Body of pancreas (tissue), 4 donors: ENCODE data around the gene WLS. TPM values are rescaled to one million over a fixed set of nuclear protein-coding genes. Genes with fewer than 3 reads are reported as not detected.

Experiments used
- ATAC-seq: fragments of 150-250 bp; one replicate; pipeline ENCODE4 v1.9.1; 2016
- DNase-seq, 4 donors: peaks; one replicate each; pipeline ENCODE4 v3.0.0-alpha.2; 2019
- H3K27ac ChIP-seq, 4 donors: fragments of 200-600 bp; sonication (generic); 1 replicate in 3 of 4; 2 replicates in 1 of 4; pipeline versions ENCODE4 v1.5.1 to v1.6.1; 2016 to 2019; ENCODE audit warnings: mild to moderate bottlenecking in 1 of 4, mixed read lengths in 1 of 4, moderate library complexity in 1 of 4
- H3K27me3 ChIP-seq, 2 donors: fragments of 200-600 bp; sonication (generic); one replicate each; pipeline ENCODE4 v1.6.0; 2016; ENCODE audit warnings: mild to moderate bottlenecking in 1 of 2
- H3K36me3 ChIP-seq, 2 donors: fragments of 200-600 bp; sonication (generic); replicated peaks in 1 of 2; 2 replicates each; pipeline ENCODE4 v1.5.1; 2016; ENCODE audit warnings: low read depth in 2 of 2; ENCODE audit not compliant: insufficient read depth in 1 of 2
- H3K4me1 ChIP-seq: fragments of 200-600 bp; sonication (generic); one replicate; pipeline ENCODE4 v1.6.0; 2016
- H3K4me3 ChIP-seq, 2 donors: fragments of 200-600 bp; sonication (generic); 1 replicate in 1 of 2; 2 replicates in 1 of 2; pipeline ENCODE4 v1.5.1; 2016 to 2019
- H3K9me3 ChIP-seq, 3 donors: fragments of 200-600 bp; sonication (generic); 1 replicate in 2 of 3; 2 replicates in 1 of 3; pipeline ENCODE4 v1.5.1; 2016
- CTCF ChIP-seq, 7 experiments: fragments of 450-650 bp in 4 of 7; fragments of 200-600 bp in 3 of 7; sonication (generic) in 3 of 7; IDR thresholded peaks; one replicate each; pipeline ENCODE4 v1.5.1; 2016 to 2019; ENCODE audit warnings: antibody characterized with exemption in 7 of 7
- POLR2A ChIP-seq, 3 donors: fragments of 450-650 bp; IDR thresholded peaks; one replicate each; pipeline ENCODE4 v1.6.1; 2016; ENCODE audit warnings: antibody characterized with exemption in 3 of 3, mild to moderate bottlenecking in 2 of 3
- WGBS, 2 donors: methylation state at CpG; one replicate each; pipeline ENCODE4 v1.1.5; 2017; 5-methylcytosine and 5-hydroxymethylcytosine counted together
- intact Hi-C: fragments of 100-400 bp; cut with DNase I; formaldehyde crosslinking; loops from one replicate; pipeline ENCODE4 v1.15.1; 2023
- total RNA-seq, 2 donors: library from RNA; depleted of rRNA; stranded (reverse); fragments of >200 nt; gene quantifications; one replicate each; pipeline ENCODE4 v1.1.0, GENCODE V29; 2016

Gene WLS
- total RNA-seq, 2 donors from 2014 or later, result 39.6 to 73.4 TPM

DNA sequence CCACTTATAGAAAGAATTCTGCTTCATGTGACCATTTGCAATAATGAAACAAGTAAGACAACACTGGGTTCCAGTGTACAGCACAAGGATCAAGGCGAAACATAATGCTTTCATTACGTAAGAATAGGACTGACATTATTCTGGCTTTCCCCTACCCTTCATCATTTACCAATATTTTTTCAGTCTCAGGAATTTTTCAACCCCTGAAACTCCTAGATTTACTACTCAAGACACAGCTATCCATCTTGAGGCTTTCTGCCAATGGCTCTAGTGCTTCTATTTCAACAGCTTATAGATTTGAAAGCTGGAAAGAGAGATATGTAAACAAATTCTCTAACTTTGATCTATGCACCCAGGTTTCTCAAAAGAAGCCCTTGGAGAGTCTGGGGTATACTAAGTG, 48.4 kb downstream of the WLS start:
- H3K4me1 ChIP-seq, result no peaks in the 10 kb centered on the region
- no peaks in the 10 kb centered on the region for H3K36me3 ChIP-seq
- DNase-seq (no peak), ATAC-seq (no peak)
- TF ChIP-seq CTCF (IDR thresholded peaks at IDR 0.05), result no peak
- TF ChIP-seq POLR2A (IDR thresholded peaks at IDR 0.05), result no peak
- intact Hi-C loops, result no loop called here
- H3K27ac ChIP-seq, result no peak overlapping the region
- no peaks in the 10 kb centered on the region for H3K27me3 ChIP-seq
- H3K4me3 ChIP-seq, result no peak overlapping the region
- H3K9me3 ChIP-seq, result no peaks in the 10 kb centered on the region
- 91 to 96% methylated on average over 2 of the region's 2 CpGs for WGBS, 2 donors

- ATAC-seq, result no peak
- intact Hi-C loops, result no loop called here
- WGBS, 2 donors, result 70 to 85% methylated on average over 1 of the region's 1 CpG
- H3K27me3 ChIP-seq, result no peaks in the 10 kb centered on the region
- H3K27ac ChIP-seq, result no peak overlapping the region
- no peak overlapping the region for H3K4me3 ChIP-seq
- H3K9me3 ChIP-seq, result no peaks in the 10 kb centered on the region
- DNase-seq, result no peak
- peaks cover 21% of the 10 kb centered on the region for H3K4me1 ChIP-seq
- H3K36me3 ChIP-seq, result no peaks in the 10 kb centered on the region
- TF ChIP-seq POLR2A (IDR thresholded peaks at IDR 0.05) (no peak), CTCF (IDR thresholded peaks at IDR 0.05) (no peak)
These were observed 51.2 kb downstream of the WLS start for GRCh38 chr1:68181165-68181556.

DNA sequence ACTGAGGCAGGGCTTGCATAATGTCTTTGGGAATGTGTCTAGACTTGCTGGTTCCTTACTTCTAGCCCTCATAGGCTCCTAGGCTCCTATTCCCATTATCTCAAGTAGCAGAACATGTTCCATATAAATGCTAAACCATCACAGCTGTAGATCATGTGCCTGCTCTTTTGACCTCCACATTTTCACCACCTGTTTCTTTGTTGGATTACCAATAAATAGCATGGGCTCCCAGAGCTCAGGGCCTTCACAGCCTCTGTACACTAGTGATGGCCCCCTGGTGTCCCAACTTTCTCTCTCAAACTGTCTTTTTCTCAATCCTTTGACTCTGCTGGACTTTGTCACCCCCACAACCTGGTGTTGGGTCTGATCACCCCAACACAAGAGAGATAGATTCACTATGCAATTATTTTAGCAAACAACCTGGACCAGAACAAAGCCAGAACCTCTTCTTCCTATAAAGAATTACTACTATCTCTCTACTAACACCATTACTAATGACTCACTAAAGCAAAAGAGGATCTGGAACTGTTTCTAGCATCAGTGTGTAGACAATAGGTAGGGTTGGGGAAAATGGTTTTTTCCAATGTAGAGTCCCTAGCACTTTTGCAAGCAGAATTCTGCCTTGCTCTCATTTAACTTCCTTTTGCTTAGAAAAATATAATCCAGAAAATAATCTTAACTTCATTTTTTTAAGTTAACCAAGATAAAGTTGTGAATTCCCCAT, 51.7 kb downstream of the WLS start:
- H3K36me3 ChIP-seq, result no peaks in the 10 kb centered on the region
- H3K4me1 ChIP-seq, result peaks cover 27% of the 10 kb centered on the region
- no peak for DNase-seq
- intact Hi-C loops, result no loop called here
- no peaks in the 10 kb centered on the region for H3K27me3 ChIP-seq
- H3K9me3 ChIP-seq, result no peaks in the 10 kb centered on the region
- H3K4me3 ChIP-seq, result no peak overlapping the region
- H3K27ac ChIP-seq, result no peak overlapping the region
- no peak for TF ChIP-seq CTCF (IDR thresholded peaks at IDR 0.05)
- TF ChIP-seq POLR2A (IDR thresholded peaks at IDR 0.05), result no peak
- ATAC-seq, result no peak

DNA sequence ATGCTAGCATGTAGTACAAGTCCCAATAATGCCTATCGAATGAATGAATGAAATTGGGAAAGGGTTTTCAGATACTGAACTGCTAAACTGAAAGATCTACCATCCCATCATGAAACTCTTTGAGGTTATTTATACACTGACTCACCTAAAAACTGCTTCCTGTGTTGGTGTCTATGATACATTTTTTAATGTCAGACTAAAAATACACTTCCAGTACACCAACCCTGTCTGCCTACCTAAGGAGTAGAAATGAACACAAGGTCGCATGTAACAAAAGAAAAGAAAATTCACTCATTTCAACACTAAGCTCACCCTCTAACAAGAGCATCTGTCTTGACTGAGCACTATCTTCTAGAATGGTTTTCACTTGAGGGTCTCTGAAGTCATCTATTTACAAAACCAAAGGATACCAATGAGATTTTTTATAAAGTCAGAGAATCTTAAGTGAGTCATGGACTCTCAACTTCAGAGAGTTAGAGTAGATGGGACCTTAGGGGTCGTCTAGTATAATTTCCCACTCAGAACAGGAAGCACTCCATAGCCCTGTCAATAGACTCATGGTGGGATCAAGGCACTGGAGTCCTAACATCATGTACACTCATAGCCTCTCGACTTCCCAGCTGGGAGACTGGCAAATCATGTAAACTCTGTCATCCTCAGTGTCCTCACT, 53.4 kb downstream of the WLS start:
- no peak for TF ChIP-seq CTCF (IDR thresholded peaks at IDR 0.05)
- H3K27me3 ChIP-seq, result no peaks in the 10 kb centered on the region
- ATAC-seq, result no peak
- WGBS, 2 donors, result 87 to 91% methylated on average over 4 of the region's 4 CpGs
- H3K4me1 ChIP-seq, result peaks cover 43% of the 10 kb centered on the region
- no peak overlapping the region for H3K27ac ChIP-seq
- no peaks in the 10 kb centered on the region for H3K36me3 ChIP-seq
- intact Hi-C loops, result no loop called here
- H3K9me3 ChIP-seq, result no peaks in the 10 kb centered on the region
- no peak for DNase-seq
- no peak overlapping the region for H3K4me3 ChIP-seq
